Measurements from ENCODE around the gene XCL1. TPM values are rescaled to one million over a fixed set of nuclear protein-coding genes. Genes with fewer than 3 reads are reported as not detected.

The XCL1 gene
- total RNA-seq, 1 experiment from 2014 or later = 0.26 TPM

DNA sequence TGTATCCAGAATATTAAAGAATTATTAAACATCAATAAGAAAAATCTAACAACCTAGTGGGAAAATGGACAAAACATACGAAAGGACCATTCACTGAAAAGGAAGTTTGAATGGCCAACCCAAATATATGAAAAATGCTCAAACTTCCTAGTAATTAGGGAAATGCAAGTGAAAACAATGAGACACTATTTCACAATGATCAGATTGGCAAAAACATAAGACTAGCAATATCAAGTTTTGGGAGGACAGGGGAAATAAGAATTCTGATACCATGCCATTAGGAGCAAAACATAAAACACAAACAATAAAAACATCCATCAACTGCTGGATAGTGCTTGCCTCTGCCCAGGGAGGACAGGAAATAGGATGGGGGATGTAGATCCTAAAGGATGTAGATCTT is 46.9 kb upstream of the XCL1 start:
- H3K27me3 Mint-ChIP-seq (ENCODE audit: low read depth) = no peaks in the 10 kb centered on the region

More for the DNA sequence above, 46.9 kb upstream of the XCL1 start:
- Histone ChIP-seq H3K4me1 (ENCODE audit: insufficient read depth, low read length) (no peaks in the 10 kb centered on the region), H3K79me2 (ENCODE audit: insufficient read depth, low read length) (no peaks in the 10 kb centered on the region), H2AK5ac (ENCODE audit: insufficient read length, low read length) (no peak overlapping the region), H2BK5ac (ENCODE audit: insufficient read length, low read length) (no peak overlapping the region), H3K23me2 (ENCODE audit: insufficient read length, low read depth, low read length, poor library complexity, severe bottlenecking) (no peaks in the 10 kb centered on the region), H2BK12ac (ENCODE audit: insufficient read length, low read depth, low read length) (no peak overlapping the region), H3T11ph (ENCODE audit: low read length) (no peak overlapping the region), H3K9me3 (ENCODE audit: control insufficient read depth, low read depth, low read length) (no peaks in the 10 kb centered on the region), H3K9ac (ENCODE audit: extremely low read depth, insufficient read length, low read length) (no peak overlapping the region), H3K27ac (ENCODE audit: insufficient read length, low read depth, low read length) (no peak overlapping the region), H2BK120ac (ENCODE audit: low read depth, low read length, poor library complexity, severe bottlenecking) (no peak overlapping the region), H2BK15ac (ENCODE audit: low read depth, low read length) (no peak overlapping the region), H4K91ac (ENCODE audit: insufficient read length, low read depth, low read length) (no peak overlapping the region), H4K8ac (replicated peaks; ENCODE audit: insufficient read length, low read depth, low read length) (no peak overlapping the region), H3K56ac (ENCODE audit: insufficient read length, low read depth, low read length) (no peak overlapping the region), H3K27me3 (ENCODE audit: insufficient read depth, low read length) (no peaks in the 10 kb centered on the region), H3K23ac (ENCODE audit: insufficient read length, low read depth, low read length) (no peak overlapping the region), H3K79me1 (ENCODE audit: insufficient read depth, low read depth, low read length, poor library complexity, severe bottlenecking) (no peaks in the 10 kb centered on the region), H4K5ac (ENCODE audit: insufficient read length, low read depth, low read length) (no peak overlapping the region), H3K14ac (ENCODE audit: insufficient read depth, low read length) (no peak overlapping the region), H3K18ac (ENCODE audit: insufficient read length, low read depth, low read length) (no peak overlapping the region), H4K20me1 (ENCODE audit: control insufficient read depth, insufficient read depth, insufficient read length) (no peaks in the 10 kb centered on the region), H3K4me2 (ENCODE audit: insufficient read depth, insufficient read length, low read length) (no peak overlapping the region), H2BK20ac (ENCODE audit: low read depth, low read length, poor library complexity, severe bottlenecking) (no peak overlapping the region), H3K4ac (ENCODE audit: low read depth, low read length) (no peak overlapping the region), H2AFZ (ENCODE audit: low read length) (no peak overlapping the region)
- H3K9me3 Mint-ChIP-seq = peaks cover under 1% of the 10 kb centered on the region in 2 experiments; a peak in 4 of 5 replicates
- WGBS (ENCODE audit: extremely low coverage, insufficient read length, low lambda C conversion rate) = no CpG with 5 or more reads among the region's 1 CpG
- DNase-seq = no peak
- peaks cover 3 to 6% of the 10 kb centered on the region in 2 experiments; a peak in 3 of 4 replicates for H3K4me1 Mint-ChIP-seq
- H3K27ac Mint-ChIP-seq = no peak overlapping the region
- TF ChIP-seq, protein P1, sequence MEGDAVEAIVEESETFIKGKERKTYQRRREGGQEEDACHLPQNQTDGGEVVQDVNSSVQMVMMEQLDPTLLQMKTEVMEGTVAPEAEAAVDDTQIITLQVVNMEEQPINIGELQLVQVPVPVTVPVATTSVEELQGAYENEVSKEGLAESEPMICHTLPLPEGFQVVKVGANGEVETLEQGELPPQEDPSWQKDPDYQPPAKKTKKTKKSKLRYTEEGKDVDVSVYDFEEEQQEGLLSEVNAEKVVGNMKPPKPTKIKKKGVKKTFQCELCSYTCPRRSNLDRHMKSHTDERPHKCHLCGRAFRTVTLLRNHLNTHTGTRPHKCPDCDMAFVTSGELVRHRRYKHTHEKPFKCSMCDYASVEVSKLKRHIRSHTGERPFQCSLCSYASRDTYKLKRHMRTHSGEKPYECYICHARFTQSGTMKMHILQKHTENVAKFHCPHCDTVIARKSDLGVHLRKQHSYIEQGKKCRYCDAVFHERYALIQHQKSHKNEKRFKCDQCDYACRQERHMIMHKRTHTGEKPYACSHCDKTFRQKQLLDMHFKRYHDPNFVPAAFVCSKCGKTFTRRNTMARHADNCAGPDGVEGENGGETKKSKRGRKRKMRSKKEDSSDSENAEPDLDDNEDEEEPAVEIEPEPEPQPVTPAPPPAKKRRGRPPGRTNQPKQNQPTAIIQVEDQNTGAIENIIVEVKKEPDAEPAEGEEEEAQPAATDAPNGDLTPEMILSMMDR (conservative IDR thresholded peaks at IDR 0.05) = no peak
- peaks cover 0 to 1% (median under 1%) of the 10 kb centered on the region in 3 experiments; a peak in 2 of 7 replicates for H3K36me3 Mint-ChIP-seq (ENCODE audit: insufficient read depth in 1 of 3, low read depth in 3 of 3)
- H3K4me3 Mint-ChIP-seq = no peak overlapping the region
